GM19328 (cell line): ENCODE results near the gene MOCOS.
"Not testable (repeated sequence)": the region's sequence is repeated elsewhere in the genome, so short reads cannot be mapped to it uniquely, and the experiment has no call there.

ENCODE experiments used
- ATAC-seq: cut with Tn5 transposase; IDR thresholded peaks from one replicate; pipeline ENCODE4 v1.9.1; 2021; ENCODE audit warnings: mild to moderate bottlenecking, moderate library complexity; ENCODE audit not compliant: unreplicated experiment

Gene MOCOS

DNA sequence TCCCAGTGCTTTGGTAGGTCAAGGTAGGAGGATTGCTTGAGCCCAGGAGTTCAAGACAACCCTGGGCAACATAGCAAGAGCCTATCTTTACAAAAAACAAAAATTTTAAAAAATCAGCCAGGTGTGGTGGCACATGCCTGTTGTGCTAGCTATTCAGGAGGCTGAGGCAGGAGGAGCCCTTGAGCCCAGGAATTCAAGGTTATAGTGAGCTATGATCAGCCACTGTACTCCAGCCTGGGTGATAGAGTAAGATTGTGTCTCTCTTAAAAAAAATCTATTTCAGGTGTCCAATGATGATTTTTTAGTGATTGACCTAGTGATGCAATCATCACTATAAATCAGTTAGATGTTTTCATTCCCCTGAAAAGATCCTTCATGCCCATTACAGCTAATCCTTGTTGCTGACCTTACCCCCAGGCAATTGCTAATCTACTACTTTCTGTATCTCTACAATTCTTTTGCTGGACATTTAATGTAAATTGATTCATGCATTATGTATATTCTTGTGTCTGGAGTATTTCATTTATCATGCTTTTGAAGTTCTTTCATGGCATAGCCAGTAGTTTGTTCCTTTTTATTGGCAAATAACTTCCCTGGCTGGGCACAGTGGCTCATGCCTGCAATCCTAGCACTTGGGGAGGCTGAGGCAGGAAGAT lies 10.3 kb downstream of the MOCOS start:
- ATAC-seq, result no peak

DNA sequence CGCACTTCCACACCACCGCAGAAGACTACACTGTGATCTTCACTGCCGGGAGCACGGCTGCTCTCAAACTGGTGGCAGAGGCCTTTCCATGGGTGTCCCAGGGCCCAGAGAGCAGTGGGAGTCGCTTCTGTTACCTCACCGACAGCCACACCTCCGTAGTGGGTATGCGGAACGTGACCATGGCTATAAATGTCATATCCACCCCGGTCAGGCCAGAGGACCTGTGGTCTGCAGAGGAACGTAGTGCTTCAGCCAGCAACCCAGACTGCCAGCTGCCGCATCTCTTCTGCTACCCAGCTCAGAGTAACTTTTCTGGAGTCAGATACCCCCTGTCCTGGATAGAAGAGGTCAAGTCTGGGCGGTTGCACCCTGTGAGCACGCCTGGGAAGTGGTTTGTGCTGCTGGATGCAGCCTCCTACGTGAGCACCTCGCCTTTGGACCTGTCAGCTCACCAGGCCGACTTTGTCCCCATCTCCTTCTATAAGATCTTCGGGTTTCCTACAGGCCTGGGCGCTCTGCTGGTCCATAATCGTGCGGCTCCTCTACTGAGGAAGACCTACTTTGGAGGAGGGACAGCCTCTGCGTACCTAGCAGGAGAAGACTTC lies 12.5 kb downstream of the MOCOS start:
- no peak for ATAC-seq

DNA sequence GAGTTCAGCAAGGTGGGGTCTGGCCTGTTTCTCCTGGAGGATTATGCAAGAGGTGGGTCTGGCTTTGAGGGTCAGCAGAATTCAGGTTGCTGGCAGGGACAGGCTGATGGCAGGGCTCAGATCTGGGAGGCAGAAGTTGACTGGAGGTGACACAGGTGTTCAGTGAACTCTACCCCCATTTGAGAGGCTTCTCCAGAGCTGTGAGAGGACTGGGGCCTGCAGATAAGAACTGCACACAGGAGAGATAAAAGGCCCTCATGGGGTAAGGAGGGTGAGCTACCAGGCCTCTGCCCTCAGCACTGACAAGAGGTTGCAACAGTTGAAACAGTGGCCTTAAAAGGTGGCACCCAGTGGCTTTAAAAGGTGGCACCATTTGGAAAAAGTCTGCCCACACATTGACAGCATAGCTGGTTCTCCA lies 13.1 kb downstream of the MOCOS start:
- no peak for ATAC-seq

DNA sequence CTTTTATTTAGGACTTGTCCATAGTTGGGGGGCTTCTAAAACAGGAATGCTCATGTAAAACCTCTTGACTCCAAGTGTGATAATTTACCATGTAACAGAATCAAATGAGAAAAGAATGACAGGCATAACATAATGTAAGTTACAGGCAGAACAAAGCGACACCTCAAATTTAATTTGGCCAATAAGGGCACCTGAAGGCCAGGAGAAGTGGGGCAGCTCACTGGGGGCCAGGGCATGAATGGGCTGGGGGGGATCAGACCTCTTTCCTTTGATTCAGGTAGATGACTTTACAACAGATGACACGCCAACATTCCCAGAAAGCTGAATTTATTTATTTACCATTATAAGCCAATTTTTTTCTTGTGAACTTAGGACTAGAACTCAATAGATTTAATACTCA lies 14.5 kb downstream of the MOCOS start:
- no peak for ATAC-seq

DNA sequence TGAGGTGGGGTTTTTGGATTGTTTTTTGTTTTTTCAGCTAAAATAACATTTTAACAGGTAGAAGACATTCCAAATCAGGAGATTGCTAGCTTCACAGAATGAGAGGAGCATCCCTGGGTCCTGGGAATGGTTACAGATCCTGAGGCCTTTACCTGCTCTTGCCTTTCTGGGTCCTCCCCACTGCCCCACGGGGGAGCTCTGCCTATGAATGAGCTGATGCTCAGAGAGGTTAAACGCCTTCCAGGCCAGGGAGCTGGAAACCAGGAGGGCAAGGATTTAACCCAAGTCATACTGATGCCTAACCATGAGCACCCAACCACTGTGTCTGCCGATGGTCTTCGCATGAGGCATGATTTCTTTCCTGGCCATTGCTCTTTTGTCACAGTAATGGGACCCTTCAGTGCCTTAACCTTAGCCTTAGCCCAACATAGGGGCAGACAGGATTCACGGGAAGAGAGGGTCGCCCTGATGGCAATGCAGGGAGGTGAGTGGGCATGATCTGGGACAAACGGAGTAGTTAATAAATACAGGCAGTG lies 16.1 kb downstream of the MOCOS start:
- no peak for ATAC-seq

DNA sequence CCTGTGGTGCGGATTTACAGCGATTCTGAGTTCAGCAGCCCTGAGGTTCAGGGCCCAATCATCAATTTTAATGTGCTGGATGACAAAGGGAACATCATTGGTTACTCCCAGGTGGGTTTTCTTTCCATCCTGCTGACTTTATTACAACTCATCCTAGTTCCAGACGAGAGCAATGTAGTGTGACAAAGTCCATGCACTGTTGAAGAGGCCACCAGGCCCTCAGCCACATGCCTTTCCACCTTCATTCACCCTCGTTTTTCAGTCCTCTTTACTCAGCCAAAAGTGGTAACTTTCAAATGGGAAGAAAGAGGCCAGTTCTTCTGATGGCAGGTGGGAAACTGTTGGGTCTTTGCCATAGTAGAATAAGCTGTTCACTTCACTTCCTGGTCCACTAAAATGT lies 17.9 kb downstream of the MOCOS start:
- no peak for ATAC-seq

DNA sequence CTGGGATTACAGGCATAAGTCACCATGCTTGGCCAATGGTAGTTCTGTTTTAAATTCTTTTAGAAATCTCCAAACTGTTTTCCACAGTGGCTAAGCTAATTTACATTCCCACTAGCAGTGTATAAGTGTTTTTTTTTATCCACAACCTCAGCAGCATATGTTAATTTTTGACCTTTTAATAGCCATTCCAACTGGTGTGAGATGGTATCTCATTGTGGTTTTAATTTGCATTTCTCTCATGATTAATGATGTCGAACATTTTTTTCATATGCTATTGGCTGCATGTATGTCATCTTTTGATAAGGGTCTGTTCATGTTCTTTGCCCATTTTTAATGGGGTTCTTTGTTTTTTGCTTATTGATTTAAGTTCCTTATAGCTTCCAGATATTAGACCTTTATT lies 20.0 kb downstream of the MOCOS start:
- ATAC-seq, result no peak

DNA sequence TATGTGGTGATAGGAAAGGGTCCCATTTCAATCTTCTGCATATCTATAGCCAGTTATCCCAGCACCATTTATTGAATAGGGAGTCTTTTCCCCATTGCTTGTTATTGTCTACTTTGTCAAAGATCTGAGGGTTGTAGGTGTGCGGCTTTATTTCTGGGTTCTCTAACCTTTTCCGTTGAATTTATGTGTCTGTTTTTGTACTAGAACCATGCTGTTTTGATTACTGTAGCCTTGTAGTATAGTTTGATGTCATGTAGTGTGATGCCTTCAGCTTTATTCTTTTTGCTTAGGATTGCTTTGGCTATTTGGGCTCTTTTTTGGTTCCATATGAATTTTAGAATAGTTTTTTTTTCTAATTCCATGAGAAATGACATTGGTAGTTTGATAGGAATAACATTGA lies 20.7 kb downstream of the MOCOS start:
- not testable (repeated sequence) for ATAC-seq

DNA sequence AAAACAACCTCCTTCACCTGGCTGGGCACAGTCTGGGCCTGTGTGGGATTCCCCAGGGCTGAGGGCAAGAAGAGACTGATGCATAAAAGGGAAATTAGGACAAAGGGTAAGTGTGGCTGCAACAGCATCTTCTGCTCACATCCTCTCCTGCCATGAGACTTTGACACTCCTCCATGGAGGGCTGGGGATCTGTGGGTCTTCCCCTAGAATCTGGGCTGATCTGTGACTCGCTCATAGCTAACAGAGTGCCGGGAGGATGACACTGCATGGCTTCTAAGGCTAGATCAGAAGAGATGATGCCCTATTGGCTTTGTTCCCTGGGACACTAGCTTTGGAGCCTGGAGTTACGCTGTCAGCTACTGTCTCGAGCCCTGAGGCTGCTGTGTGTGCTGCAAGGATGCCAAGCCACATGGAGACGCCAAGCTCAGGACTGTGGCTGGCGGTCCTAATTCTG lies 24.3 kb downstream of the MOCOS start:
- no peak for ATAC-seq

DNA sequence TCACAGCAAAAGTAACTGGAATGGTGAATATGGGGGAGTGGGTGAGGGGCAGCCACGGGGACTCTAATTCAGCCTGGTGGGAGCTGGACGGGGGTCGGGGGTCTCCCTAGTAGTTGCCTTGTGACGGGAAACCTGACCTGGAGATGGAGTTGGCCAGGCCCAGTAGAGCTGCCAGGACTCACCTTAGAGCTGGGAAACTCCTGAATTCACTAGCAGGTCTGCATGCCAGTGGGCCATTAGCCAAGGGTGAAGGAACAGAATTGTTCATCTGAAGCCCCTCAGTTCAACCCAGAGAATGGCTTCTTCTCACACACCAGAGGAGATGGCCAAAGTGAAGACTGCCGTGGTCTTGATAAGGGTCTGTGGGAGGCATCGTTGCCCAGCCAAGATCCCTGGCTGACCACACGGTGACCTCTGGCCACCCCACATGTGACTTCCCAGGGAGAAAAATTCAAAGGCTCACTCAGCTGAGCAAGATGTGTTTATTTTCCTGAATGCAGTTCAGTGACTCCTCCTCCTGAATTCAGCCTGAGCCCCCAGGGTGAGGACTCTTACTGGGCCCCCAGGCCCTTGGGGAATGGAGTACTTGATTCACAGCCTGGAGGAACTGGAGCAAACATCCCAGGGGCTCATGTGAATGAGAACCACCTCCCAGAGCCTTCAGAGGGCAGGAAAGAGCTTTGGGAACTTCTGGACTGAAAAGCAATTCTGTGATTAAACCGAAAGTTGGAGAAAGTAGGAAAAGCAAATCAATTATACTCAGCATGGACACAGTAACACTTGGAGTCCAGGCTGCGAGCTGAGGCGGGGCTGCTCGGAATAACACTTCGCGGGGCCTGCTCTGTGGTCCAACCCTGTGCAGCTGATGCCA lies 25.2 kb downstream of the MOCOS start:
- ATAC-seq, result no peak

DNA sequence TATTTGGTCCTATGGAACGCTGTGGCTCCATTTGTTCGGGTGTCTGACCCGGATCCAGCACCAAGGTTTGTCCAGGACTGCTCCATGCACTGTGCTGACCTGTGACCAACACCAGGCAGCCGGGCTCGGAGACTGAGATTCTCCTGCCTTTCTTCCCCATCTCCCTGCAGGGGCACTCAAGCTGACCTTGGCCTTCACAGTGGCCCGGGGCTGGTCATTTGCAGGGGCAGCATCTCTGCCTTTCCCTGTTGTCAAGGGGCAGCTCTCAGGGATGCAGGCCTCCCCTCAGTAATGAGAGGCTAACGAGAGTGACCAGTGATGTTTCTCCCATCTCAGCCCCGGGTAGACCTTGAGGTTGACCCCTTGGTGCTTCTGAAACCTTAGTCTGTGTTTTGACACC lies 27.5 kb downstream of the MOCOS start:
- no peak for ATAC-seq

DNA sequence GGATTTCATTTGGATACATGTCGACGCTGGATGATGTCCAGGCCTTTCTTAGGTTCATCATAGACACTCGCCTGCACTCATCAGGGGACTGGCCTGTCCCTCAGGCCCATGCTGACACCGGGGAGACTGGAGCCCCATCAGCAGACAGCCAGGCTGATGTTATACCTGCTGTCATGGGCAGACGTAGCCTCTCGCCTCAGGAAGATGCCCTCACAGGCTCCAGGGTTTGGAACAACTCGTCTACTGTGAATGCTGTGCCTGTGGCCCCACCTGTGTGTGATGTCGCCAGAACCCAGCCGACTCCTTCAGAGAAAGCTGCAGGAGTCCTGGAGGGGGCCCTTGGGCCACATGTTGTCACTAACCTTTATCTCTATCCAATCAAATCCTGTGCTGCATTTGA lies 28.3 kb downstream of the MOCOS start:
- no peak for ATAC-seq

DNA sequence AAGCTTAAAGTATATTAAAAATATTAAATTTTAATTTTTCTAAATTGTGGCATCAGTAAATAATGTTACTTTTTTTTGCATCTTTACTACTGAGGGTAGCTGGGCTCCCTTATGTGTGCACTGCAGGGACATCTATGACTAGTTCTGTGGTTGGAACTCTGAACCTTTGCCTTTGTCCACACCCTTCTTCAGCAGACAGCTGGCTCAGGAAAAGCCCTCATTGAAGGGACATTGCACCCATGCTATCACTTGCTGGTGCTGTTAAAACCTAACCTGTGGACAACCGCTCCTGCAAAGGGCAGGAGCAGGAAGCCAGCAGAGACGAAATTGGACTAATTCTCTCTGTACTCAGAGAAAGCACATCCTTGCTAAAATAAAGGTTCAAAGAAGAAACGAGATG lies 30.1 kb downstream of the MOCOS start:
- no peak for ATAC-seq

DNA sequence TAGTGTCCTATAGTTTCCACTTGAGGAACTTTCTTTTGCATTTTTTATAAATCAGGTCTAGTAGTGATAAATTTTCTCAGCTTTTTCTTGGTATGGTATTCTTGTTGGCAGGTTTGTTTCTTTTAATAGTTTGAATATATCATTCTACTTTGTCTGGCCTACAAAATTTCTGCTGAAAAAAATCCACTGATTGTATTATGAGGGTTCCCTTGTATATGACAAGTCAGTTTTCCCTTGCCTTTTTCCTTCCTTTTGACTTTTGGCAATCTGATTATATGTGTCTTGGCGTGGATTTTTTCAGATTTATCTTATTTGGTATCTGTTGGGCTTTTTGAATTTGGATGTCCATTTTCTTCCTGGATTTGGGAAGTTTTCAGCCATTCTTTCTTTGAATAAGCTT lies 41.9 kb downstream of the MOCOS start:
- ATAC-seq, result no peak

DNA sequence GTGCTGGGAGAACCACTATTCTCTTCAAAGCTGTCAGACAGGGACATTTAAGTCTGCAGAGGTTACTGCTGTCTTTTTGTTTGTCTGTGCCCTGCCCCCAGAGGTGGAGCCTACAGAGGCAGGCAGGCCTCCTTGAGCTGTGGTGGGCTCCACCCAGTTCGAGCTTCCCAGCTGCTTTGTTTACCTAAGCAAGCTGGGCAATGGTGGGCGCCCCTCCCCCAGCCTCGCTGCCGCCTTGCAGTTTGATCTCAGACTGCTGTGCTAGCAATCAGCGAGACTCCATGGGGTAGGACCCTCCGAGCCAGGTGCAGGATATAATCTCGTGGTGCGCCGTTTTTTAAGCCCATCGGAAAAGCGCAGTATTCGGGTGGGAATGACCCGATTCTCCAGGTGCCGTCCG lies 53.2 kb downstream of the MOCOS start:
- not testable (repeated sequence) for ATAC-seq

DNA sequence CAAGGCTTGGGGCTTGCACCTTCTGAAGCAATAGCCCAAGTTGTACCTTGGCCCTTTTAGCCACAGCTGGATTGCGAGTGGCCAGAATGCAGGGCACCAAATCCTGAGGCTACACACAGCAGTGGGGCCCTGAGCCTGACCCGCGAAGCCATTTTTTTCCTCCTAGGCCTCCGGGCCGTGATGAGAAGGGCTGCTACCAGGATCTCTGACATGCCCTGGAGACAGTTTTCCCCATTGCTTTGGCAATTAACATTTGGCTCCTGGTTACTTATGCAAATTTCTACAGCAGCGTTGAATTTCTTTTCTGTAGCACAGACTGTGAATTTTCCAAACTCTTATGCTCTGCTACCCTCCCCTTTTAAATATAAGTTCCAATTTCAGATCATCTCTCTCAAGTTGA lies 54.5 kb downstream of the MOCOS start:
- no peak for ATAC-seq

DNA sequence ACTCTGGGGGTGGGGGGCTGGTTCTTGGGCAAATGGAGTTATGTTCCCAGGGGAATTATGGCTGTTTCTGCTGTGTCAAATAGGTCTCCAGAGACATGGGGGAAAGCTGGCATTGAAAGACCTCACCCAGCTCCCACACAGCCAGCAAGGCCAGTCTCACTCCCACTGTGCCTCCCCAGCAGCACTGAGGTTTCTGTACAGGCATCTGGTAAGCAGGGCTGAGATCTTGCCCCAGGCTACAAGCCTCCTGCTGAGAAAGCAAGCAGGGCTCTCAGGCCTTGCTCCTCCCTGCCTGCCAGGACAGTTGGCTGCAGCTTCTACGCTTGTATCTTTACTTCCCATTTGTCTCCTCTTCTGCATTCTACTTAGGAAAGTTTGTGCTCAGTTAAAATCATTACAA lies 59.7 kb downstream of the MOCOS start:
- no peak for ATAC-seq

DNA sequence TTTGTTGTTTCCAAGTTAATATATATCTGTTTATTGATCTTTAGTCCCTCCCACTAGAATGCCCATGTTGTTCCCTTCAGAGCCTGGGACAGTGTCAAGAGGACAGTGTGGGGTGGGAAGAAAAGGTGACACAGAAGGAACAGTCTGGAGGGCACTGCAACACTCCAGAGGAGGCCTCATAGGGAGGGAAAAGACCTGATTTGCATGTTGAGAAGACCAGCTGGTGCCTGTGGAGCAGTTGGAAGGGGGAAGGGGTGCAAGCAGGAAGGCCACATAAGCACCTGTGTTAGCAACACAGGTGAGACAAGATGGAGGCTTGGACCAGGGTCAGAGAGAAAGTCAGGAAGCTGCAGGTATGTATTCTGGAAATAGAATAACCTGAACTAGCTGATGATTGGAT lies 62.1 kb downstream of the MOCOS start:
- ATAC-seq, result no peak

DNA sequence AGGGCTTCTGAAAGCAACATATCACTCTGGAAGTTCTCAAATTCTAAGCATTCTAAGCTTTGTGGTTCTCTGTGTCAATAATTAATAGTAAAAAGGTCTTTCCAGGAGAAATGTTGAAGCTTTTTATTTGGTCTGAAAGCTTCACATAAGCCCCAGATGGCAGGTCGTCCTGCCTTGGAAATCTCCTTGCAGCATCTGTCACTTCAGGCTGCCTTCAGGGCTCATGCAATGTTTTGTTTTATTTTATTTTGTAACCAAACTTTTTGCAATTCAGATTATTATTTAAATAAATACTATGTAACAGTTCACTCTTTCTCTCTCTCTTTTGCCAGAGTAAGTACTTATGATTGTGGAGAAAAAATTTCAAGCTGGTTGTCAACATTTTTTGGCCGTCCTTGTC lies 63.5 kb downstream of the MOCOS start:
- ATAC-seq, result no peak

DNA sequence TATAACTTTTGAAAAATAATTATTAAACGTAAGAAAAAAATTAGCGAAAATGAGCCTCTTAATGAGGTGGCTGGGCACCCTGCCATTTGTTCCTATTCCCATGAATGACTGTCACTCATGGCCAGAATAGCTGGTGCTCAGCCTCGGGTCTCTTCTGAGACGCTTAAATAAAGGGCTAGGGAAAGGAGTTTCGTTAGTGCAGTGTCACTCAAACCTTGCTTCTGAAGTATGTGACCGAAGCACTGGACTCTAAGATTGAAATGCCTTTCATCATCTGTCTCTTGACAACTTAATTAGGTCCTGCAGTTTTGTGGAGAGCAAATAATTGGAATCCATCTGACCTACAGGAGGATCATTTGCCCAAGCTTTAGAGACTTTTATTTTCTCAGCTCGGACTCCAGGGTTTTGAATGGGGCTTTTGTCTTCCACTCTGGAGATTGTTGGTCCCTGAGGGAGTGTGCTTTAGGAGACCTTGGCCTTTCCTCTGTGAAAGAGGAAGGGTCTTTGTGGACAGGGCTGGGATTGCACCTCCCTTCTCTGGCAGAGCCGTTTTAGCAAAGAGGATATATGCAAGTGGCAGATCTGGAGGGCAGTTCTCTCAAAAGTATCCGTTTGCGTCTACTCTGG lies 67.9 kb downstream of the MOCOS start:
- ATAC-seq, result no peak

DNA sequence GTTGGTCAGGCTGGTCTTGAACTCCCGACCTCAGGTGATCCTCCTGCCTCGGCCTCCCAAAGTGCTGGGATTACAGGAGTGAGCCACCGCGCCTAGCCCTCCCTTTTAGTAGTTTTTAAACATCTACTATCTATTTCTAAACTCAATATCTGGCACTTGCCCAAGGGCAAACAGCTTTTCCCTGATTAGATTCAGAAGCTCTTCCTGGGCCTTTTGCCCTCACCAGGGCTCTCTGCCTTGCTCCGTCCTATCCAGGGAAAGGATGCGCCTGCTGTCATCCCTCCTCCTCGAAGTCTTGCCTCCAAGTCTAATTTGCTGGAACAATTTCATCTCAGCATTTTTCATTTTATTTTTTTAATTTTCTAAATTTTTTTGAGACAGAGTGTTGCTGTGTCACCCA lies 68.8 kb downstream of the MOCOS start:
- no peak for ATAC-seq
